EL (cell line): ENCODE measurements around the gene TSKU.
"Not testable (repeated sequence)": the region's sequence is repeated elsewhere in the genome, so short reads cannot be mapped to it uniquely, and the experiment has no call there.

ENCODE experiments used
- DNase-seq: peaks from one replicate; pipeline ENCODE4 v3.0.0-alpha.2; 2016

Gene TSKU

DNA sequence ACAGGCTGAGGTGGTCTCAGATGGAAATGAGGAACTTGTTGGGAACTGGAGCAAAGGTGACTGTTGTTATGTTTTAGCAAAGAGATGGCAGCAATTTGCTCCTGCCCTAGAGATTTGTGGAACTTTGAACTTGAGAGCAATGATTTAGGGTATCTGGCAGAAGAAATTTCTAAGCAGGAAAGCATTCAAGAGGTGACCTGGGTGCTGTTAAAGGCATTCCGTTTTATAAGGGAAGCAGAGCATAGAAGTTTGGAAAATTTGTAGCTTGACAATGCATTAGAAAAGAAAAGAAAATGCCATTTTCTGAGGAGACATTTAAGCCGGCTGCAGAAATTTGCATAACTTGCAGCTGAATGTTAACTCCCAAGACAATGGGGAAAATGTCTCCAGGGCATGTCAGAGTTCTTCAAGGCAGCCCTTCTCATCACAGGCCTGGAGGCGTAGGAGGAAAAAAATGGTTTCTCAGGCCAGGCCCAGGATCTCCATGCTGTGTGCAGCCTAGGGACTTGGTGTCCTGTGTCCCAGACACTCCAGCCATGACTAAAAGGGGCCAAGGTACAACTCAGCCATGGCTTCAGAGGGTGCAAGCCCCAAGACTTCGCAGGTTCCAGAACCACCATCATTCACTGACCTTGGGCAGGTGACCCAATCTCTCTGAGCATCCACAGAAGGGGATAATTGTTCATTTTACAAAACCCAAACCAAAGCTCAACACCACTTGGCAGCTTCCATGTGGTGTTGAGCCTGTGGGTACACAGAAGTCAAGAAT is 8.0 kb downstream of the TSKU start:
- DNase-seq, result not testable (repeated sequence)

DNA sequence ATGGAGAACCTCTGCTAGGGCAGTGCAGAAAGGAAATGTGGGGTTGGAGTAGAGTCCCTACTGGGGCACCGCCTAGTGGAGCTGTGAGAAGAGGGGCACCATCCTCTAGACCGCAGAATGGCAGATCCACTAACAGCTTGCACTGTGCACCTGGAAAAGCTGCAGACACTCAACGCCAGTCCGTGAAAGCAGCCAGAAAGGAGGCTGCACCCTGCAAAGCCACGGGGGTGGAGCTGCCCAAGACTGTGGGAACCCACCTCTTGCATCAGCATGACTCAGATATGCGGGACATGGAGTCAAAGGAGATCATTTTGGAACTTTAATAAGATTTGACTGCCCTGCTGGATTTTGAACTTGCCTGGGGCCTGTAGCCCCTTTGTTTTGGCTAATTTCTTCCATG is 8.7 kb downstream of the TSKU start:
- DNase-seq, result peak; percentile 73

DNA sequence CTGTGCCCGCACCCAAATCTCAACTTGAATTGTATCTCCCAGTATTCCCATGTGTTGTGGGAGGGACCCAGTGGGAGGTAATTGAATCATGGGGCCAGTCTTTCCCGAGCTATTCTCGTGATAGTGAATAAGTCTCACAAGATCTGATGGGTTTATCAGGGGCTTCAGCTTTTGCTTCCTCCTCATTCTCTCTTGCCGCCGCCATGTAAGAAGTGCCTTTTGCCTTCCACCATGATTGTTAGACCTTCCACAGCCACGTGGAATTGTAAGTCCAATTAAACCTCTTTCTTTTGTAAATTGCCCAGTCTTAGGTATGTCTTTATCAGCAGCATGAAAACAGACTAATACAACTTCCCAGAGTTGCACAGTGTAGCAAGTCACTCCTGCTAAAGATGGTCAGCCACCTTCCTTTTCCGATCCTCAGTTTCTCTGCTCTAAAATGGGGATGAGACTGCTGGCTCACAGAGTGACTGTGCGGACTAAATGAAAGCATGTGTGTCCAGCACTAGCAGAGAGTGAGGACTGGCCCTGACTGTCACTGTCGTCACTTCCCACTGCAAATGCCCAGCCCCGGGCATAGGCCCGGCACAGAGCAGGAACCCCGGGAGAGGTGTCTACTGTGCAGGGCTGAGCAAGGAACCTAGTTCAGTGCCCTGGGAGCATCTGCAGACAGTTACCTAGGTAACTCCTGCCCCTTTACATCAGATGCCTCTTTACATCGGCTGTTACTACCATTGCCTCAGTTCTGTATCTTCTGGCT is 9.5 kb downstream of the TSKU start:
- DNase-seq, result no peak

- no peak for DNase-seq
Measured at GRCh38 chr11:76793391-76794291, 10.5 kb downstream of the TSKU start.

- no peak for DNase-seq
Measured at GRCh38 chr11:76794371-76795289, 11.5 kb downstream of the TSKU start.

- DNase-seq, result no peak
Measured at GRCh38 chr11:76795290-76795935, 12.3 kb downstream of the TSKU start.

DNA sequence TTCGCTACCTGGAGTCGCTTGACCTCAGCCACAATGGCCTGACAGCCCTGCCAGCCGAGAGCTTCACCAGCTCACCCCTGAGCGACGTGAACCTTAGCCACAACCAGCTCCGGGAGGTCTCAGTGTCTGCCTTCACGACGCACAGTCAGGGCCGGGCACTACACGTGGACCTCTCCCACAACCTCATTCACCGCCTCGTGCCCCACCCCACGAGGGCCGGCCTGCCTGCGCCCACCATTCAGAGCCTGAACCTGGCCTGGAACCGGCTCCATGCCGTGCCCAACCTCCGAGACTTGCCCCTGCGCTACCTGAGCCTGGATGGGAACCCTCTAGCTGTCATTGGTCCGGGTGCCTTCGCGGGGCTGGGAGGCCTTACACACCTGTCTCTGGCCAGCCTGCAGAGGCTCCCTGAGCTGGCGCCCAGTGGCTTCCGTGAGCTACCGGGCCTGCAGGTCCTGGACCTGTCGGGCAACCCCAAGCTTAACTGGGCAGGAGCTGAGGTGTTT is 12.8 kb downstream of the TSKU start:
- no peak for DNase-seq

GRCh38 chr11:76796511-76797198 is 13.5 kb downstream of the TSKU start:
- no peak for DNase-seq

DNA sequence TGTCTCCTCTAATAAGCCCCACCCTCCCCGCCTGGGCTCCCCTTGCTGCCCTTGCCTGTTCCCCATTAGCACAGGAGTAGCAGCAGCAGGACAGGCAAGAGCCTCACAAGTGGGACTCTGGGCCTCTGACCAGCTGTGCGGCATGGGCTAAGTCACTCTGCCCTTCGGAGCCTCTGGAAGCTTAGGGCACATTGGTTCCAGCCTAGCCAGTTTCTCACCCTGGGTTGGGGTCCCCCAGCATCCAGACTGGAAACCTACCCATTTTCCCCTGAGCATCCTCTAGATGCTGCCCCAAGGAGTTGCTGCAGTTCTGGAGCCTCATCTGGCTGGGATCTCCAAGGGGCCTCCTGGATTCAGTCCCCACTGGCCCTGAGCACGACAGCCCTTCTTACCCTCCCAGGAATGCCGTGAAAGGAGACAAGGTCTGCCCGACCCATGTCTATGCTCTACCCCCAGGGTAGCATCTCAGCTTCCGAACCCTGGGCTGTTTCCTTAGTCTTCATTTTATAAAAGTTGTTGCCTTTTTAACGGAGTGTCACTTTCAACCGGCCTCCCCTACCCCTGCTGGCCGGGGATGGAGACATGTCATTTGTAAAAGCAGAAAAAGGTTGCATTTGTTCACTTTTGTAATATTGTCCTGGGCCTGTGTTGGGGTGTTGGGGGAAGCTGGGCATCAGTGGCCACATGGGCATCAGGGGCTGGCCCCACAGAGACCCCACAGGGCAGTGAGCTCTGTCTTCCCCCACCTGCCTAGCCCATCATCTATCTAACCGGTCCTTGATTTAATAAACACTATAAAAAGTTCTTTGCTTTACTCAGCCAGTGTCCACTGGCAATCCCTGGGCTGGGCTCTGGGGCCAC is 14.4 kb downstream of the TSKU start:
- DNase-seq, result no peak

DNA sequence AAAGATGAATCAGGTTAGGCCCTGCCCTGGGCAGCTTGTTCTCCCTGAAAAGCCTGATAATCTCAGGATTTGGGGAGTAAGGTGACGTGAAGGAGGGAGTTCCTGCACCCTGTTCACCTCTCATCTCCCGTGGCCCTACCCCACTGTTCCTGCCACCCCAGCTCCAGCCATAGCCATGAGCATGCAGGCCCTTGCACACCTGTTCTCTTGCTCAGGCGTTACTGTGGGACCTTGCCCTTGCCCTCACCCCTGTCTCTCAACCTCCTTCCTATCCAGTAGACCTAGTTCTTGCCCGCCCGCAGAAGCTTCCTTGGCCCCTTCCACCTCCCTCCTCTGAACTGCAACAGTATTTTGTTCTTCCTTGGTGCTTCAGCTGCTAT is 15.0 kb downstream of the TSKU start:
- no peak for DNase-seq

DNA sequence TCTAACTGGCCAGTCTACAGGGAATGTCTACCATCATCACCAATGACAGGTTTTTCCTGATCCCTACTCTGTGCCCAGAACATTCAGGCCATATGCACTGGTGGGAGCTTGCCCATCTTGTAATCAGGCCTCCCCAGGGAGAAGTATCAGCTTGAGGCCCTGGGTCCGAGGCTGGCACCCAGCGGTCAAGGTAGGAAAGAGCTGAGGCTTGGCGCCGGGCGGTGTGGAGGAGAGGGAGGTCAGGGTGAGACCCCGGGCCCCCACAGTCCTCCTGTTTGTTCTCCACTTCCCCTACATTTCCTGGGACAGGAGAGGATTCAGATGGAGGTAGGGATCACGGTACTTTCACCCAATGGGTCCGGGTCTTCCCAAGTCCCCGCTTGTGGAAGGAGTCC is 15.5 kb downstream of the TSKU start:
- no peak for DNase-seq

- DNase-seq, result peak; percentile 80
Measured at GRCh38 chr11:76799066-76799804, 16.1 kb downstream of the TSKU start.

- DNase-seq, result no peak
Measured at GRCh38 chr11:76800466-76801200, 17.5 kb downstream of the TSKU start.

DNA sequence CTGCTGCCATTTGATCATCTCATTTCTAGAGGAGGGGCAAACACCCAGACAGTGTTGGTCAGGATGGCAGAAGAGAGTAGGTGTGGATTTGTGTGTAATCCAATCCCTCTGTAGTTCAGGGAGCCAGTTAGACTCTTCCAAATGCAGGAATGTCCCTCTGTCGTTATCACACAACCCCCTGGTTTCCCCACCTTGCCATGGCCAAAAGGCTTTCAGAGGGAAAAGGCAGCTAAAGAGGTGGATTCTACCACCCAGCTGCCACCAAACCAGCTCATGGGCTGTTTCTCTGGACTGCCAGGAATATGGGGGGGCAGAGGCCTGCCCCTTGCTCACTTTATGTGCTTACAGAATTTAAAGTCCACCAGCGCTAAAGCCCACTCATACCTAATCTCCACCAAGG is 18.1 kb downstream of the TSKU start:
- no peak for DNase-seq

DNA sequence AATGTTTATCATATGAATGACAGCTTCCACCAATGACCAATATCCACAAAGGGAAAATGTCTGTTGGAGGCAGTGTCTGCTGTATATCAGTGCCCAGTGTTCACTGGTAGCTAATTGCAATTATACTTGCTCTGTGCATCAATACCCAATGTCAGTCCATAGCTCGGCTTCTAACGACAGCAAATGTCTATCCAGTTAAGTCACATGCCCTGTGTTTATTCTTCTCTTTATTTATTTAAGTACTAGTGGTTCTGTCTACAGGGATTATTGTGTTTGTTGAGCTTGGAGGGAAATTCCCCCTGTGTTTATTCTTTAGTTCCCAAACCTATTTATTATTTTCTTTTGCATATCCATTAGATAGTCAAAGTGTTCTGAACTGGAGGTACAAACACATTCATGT is 18.6 kb downstream of the TSKU start:
- DNase-seq, result no peak

DNA sequence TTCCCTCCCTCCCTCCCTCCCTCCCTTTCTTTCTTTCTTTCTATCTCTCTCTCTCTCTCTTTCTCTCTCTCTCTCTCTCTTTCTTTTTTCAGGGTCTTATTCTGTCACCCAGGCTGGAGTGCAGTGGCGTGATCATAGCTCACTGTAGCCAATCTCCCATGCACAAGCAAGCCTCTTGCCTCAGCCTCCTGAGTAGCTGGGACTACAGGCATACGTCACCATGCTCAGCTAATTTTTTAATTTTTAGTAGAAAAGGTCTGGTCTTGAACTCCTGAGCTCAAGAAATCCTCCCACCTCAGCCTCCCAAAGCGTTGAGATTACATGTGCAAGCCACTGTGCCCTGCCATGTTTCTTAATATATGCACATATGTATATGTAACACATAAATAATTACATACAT is 19.0 kb downstream of the TSKU start:
- DNase-seq, result no peak

- DNase-seq, result no peak
Measured at GRCh38 chr11:76802621-76803020, 19.5 kb downstream of the TSKU start.

GRCh38 chr11:76803023-76803422 is 19.9 kb downstream of the TSKU start:
- DNase-seq, result no peak
